Tibial artery (tissue), 4 donors: ENCODE results near the gene ATG9B.
"Not testable (repeated sequence)": the region's sequence is repeated elsewhere in the genome, so short reads cannot be mapped to it uniquely, and the experiment has no call there.

Experiments used
- DNase-seq, 2 donors: peaks; one replicate each; pipeline ENCODE4 v3.0.0-alpha.2; 2019
- H3K27ac ChIP-seq, 2 donors: fragments of 200-600 bp; sonication (generic) in 1 of 2; 1 replicate in 1 of 2; 2 replicates in 1 of 2; pipeline ENCODE4 v1.5.1; 2018 to 2019; ENCODE audit warnings: mild to moderate bottlenecking in 1 of 2
- H3K27me3 ChIP-seq, 2 donors: fragments of 200-600 bp; sonication (generic) in 1 of 2; one replicate each; pipeline versions ENCODE4 v1.5.1 to v1.6.0; 2016 to 2019
- H3K36me3 ChIP-seq, 3 donors: fragments of 200-600 bp; sonication (generic) in 2 of 3; one replicate each; pipeline ENCODE4 v1.5.1; 2016 to 2019; ENCODE audit warnings: mild to moderate bottlenecking in 2 of 3
- H3K4me1 ChIP-seq, 4 donors: fragments of 200-600 bp; sonication (generic) in 2 of 4; 1 replicate in 3 of 4; 2 replicates in 1 of 4; pipeline ENCODE4 v1.5.1; 2016 to 2019
- H3K4me3 ChIP-seq, 2 donors: fragments of 200-600 bp; sonication (generic) in 1 of 2; 1 replicate in 1 of 2; 2 replicates in 1 of 2; pipeline ENCODE4 v1.5.1; 2018 to 2019; ENCODE audit warnings: mild to moderate bottlenecking in 2 of 2
- H3K9me3 ChIP-seq, 3 donors: fragments of 200-600 bp; sonication (generic) in 1 of 3; one replicate each; pipeline ENCODE4 v1.5.1; 2016 to 2019
- intact Hi-C: fragments of 100-400 bp; cut with DNase I; formaldehyde crosslinking; loops from one replicate; pipeline ENCODE4 v1.15.0; 2023; ENCODE audit warnings: low total_unique reads
- TF ChIP-seq, protein P1 (sequence below), 2 experiments: fragments of 200-600 bp in 1 of 2; fragments of 450-650 bp in 1 of 2; IDR thresholded peaks; one replicate each; pipeline ENCODE4 v1.5.1; 2017 to 2019; ENCODE audit warnings: antibody characterized with exemption in 2 of 2, mild to moderate bottlenecking in 1 of 2, moderate library complexity in 1 of 2

ATG9B gene

DNA sequence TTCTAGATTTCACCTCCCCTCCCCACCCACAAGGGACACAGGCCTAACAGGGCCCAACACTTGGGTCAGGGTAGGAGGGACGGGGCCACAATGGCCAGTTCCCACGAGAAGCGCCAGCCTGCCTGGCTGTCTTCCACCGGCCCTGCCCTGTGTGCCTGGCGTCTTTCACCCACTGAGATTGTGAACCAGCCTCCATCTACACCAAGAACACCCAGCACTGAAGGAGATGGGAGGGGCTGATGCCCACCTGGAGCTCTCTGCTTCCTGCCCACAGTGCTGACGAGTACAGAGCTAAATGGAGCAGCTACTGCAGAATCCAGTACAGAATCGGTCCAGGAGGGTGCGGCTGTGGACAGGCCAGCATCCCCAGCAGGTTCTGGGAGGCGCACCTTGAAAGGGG lies 21.7 kb upstream of the ATG9B start:
- Histone ChIP-seq H3K36me3 (peaks cover 0 to 51% (median 10%) of the 10 kb centered on the region in 3 donors), H3K4me3 (no peak overlapping the region), H3K27me3 (peaks cover 0 to 20% of the 10 kb centered on the region in 2 donors), H3K27ac (no peak overlapping the region), H3K4me1 (peaks cover 0 to 12% (median 5%) of the 10 kb centered on the region in 4 donors), H3K9me3 (no peaks in the 10 kb centered on the region)
- intact Hi-C loops = no loop called here
- TF ChIP-seq, protein P1, sequence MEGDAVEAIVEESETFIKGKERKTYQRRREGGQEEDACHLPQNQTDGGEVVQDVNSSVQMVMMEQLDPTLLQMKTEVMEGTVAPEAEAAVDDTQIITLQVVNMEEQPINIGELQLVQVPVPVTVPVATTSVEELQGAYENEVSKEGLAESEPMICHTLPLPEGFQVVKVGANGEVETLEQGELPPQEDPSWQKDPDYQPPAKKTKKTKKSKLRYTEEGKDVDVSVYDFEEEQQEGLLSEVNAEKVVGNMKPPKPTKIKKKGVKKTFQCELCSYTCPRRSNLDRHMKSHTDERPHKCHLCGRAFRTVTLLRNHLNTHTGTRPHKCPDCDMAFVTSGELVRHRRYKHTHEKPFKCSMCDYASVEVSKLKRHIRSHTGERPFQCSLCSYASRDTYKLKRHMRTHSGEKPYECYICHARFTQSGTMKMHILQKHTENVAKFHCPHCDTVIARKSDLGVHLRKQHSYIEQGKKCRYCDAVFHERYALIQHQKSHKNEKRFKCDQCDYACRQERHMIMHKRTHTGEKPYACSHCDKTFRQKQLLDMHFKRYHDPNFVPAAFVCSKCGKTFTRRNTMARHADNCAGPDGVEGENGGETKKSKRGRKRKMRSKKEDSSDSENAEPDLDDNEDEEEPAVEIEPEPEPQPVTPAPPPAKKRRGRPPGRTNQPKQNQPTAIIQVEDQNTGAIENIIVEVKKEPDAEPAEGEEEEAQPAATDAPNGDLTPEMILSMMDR (IDR thresholded peaks at IDR 0.05) = no peak
- DNase-seq = no peak

DNA sequence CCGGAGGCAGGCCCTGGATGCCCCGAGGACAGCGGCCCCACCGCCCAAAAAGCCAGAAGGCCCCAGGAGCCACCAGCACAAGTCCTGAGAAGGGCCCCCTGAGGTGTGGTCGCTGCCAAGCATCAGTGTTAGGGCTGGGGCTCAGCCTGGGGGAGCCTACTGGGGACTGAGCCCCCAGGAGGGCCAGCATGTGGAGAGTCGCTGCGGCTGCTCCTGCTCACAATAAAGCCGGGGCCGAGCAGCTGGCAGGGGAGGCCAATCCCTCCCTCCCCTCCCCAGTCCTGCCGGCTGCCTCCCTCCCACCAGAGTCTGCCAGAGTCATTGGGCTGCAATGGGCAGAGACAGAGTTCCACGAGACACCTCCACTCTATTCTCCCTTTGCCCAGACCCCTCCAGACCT lies 21.0 kb upstream of the ATG9B start:
- Histone ChIP-seq H3K4me3 (no peak overlapping the region), H3K36me3 (peaks cover 0 to 53% (median 10%) of the 10 kb centered on the region in 3 donors), H3K9me3 (no peaks in the 10 kb centered on the region), H3K27me3 (peaks cover 0 to 13% of the 10 kb centered on the region in 2 donors), H3K27ac (no peak overlapping the region), H3K4me1 (peaks cover 0 to 6% (median 3%) of the 10 kb centered on the region in 4 donors)
- intact Hi-C loops = no loop called here
- TF ChIP-seq, protein P1 (IDR thresholded peaks at IDR 0.05) = no peak
- DNase-seq = no peak

DNA sequence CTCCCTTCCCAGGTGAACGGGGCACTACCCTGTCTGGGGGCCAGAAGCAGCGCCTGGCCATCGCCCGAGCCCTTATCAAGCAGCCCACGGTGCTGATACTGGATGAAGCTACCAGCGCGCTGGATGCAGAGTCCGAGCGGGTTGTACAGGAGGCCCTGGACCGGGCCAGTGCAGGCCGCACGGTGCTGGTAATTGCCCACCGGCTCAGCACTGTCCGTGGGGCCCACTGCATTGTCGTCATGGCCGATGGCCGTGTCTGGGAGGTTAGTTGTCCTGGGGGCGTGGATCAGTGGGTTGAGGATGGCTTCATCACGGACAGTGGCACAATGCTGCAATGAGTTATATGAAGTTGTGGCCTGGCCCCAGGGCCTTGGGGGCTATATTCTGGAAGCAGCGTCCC lies 19.7 kb upstream of the ATG9B start:
- Histone ChIP-seq H3K36me3 (peaks cover 0 to 53% (median 10%) of the 10 kb centered on the region in 3 donors), H3K4me3 (no peak overlapping the region), H3K4me1 (peaks cover 0 to 13% (median 8%) of the 10 kb centered on the region in 4 donors), H3K27ac (no peak overlapping the region), H3K27me3 (peaks cover 0 to 1% of the 10 kb centered on the region in 2 donors), H3K9me3 (no peaks in the 10 kb centered on the region)
- DNase-seq = no peak
- TF ChIP-seq, protein P1 (IDR thresholded peaks at IDR 0.05) = no peak
- intact Hi-C loops = no loop called here

DNA sequence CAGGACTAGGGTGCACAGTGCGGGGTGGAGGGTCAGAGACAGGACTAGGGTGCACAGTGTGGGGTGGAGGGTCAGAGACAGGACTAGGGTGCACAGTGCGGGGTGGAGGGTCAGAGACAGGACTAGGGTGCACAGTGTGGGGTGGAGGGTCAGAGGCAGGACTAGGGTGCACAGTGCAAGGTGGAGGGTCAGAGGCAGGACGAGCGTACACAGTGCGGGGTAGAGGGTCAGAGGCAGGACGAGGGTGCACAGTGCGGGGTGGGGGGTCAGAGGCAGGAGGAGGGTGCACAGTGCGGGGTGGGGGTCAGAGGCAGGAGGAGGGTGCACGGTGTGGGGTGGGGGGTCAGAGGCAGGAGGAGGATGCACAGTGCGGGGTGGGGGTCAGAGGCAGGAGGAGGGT lies 19.2 kb upstream of the ATG9B start:
- DNase-seq, intact Hi-C loops, H3K27ac ChIP-seq, H3K9me3 ChIP-seq, H3K27me3 ChIP-seq, H3K4me3 ChIP-seq: not testable (repeated sequence)
- Histone ChIP-seq H3K4me1 (peaks cover 0 to 18% (median 13%) of the 10 kb centered on the region in 4 donors), H3K36me3 (peaks cover 0 to 53% (median 10%) of the 10 kb centered on the region in 3 donors)

DNA sequence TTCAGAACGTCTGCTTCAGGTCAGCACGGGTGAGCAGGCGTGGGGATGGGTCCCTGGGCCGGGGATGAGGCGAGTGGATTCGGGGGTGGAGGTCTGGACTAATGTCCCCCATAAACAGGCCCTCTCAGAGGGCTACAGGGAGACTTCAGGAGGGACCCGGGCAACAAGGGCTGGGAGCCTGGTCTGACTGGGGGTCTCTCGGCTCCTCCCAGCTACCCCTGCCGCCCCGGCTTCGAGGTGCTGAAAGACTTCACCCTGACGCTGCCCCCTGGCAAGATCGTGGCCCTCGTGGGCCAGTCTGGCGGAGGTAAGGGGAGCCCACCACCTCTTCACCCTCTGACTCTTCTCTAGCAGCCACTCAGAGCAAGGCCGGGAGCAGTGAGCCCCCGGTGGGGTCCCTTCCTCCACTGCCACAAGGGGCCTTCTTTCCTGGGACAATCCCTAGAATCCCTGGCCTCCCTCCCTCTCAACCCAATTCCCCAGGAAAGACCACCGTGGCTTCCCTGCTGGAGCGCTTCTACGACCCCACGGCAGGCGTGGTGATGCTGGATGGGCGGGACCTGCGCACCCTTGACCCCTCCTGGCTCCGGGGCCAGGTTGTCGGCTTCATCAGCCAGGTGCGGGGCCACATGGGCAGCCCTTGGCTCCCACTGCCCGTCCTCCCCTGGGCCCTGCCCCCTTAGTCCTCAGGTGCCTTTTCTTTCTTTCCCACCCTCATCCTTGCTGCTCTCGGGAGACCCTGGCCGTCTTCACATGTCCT lies 16.5 kb upstream of the ATG9B start:
- Histone ChIP-seq H3K4me3 (no peak overlapping the region), H3K36me3 (peaks cover under 1 to 67% (median 24%) of the 10 kb centered on the region in 3 donors), H3K27ac (no peak overlapping the region), H3K4me1 (peaks cover 0 to 14% (median 11%) of the 10 kb centered on the region in 4 donors), H3K27me3 (no peaks in the 10 kb centered on the region), H3K9me3 (no peaks in the 10 kb centered on the region)
- DNase-seq = no peak
- TF ChIP-seq, protein P1 (IDR thresholded peaks at IDR 0.05) = no peak
- intact Hi-C loops = no loop called here

DNA sequence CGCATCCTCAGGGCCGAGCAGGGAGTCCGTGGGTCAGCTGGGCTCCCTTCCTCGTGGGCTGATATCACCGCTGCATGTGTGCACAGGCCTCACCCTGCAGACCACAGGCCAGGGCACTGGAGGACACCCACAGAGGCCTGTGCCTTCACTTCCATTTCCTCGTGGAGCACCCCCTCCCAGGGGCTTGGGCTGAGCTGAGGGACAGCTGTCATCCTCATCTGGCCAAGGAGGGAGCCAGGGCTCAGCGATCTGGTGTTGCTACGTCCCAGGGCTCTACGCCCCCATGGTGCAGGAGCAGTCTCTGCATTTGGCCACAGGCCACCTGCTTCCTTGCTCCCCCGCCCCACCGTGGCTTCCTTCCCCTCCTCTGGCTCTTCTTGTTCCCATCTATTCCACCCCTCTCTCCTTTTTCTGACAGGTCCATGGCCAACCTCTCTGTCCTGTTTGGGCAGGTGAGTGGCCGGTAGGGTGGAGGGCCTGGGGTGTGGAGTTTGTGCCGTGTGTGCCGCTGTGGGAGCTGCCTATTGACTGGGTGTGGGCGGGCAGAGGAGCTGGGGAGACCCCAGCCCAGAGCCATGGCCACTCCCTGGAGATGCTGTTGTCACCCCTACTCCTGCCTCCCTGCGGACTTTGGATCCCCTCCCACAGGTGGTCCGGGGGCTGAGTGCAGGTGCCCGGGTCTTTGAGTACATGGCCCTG lies 15.7 kb upstream of the ATG9B start:
- Histone ChIP-seq H3K4me3 (no peak overlapping the region), H3K27ac (peak overlapping the region in 1 of 2 donors; percentile 61), H3K27me3 (no peaks in the 10 kb centered on the region), H3K36me3 (peaks cover 8 to 67% (median 27%) of the 10 kb centered on the region in 3 donors), H3K9me3 (no peaks in the 10 kb centered on the region), H3K4me1 (peaks cover 0 to 14% (median 11%) of the 10 kb centered on the region in 4 donors)
- DNase-seq = no peak
- TF ChIP-seq, protein P1 (IDR thresholded peaks at IDR 0.05) = no peak
- intact Hi-C loops = loop anchor here (5.0 kb wide), 1 partner anchor 72 kb away; no protein-coding TSS in a partner anchor
